A204.1 (cell line): ENCODE results near the gene SLC37A4.
"Not testable (repeated sequence)": the region's sequence is repeated elsewhere in the genome, so short reads cannot be mapped to it uniquely, and the experiment has no call there.

Source experiments
- FAIRE-seq: peaks from 2 replicates; lab custom pipeline; 2012; peaks lifted over from hg19 to GRCh38; lab: Jason Lieb, UNC

Gene SLC37A4

GRCh38 chr11:119017377-119017776, 13.3 kb downstream of the SLC37A4 start:
- not testable (repeated sequence) for FAIRE-seq

DNA sequence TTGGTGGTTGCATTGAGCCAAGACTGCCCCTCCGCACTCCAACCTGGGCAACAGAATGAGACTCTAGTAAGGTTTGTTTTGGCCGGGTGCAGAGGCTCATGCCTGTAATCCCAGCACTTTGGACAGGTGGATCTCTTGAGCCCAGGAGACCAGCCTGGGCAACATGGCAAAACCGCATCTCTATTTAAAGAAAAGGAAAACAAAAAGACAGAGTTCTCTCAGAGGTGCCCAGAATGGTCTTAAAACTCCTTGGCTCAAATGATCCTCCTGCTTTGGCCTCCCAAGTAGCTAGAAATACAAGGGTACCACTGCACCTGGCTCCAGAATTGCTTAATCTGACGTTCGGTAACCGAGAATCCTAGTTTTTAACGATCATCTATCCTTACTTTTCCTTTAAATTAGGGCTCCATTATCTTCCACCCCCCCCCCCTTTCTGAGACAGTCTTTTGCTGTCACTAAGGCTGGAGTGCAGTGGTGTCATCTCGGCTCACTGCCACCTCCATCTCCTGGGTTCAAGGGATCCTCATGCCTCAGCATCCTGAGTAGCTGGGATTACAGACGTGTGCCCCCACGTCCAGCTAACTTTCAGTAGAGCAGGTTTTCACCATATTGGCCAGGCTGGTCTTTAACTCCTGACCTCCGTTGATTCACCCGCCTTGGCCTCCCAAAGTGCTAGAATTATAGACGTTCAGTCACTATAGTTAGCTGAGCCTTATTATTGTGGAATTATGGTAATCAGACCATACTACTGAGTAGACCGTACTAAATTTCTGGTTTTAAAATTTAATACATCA, 14.3 kb downstream of the SLC37A4 start:
- FAIRE-seq: no peak

DNA sequence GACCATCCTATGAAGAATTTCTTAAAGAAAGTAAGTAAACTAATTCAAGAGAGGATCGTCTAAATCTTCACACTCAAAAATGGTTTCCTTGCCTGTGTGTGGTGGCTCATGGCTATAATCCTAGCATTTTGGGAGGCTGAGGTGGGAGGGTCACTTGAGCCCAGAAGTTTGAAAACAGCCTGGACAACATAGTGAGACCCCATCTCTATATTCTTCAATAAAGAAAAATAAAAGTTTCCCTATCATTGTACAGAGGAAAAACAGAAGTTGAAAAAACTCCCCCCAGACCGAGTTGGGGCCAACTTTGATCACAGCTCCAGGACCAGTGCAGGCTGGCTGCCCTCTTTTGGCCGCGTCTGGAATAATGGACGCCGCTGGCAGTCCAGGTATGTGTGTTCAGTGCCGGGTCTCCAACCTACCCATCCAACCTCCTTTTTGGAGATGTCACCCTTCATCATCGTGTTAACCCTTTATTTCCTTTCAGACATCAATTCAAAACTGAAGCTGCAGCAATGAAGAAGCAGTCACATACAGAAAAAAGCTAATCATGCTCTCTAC, 15.5 kb downstream of the SLC37A4 start:
- FAIRE-seq: no peak

- FAIRE-seq: no peak
Observed at GRCh38 chr11:119014209-119014924, 16.3 kb downstream of the SLC37A4 start.

- FAIRE-seq: no peak
Observed at GRCh38 chr11:119012629-119013170, 18.0 kb downstream of the SLC37A4 start.

- no peak for FAIRE-seq
Observed at GRCh38 chr11:119011476-119012053, 19.1 kb downstream of the SLC37A4 start.

DNA sequence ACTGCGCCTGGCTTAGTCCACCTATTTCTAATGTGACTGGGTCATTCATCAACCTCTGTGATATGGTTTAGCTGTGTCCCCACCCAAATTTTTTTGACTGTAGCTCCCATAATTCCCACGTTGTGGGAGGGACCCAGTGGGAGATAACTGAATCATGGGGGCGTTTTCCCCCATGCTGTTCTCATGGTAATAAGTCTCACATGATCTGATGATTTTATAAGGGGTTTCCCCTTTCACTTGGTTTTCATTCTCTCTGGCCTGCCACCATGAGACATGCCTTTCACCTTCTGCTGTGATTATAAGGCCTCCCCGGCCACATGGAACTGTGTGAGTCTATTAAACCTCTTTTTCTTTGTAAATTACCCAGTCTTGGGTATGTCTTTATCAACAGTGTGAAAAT, 24.0 kb downstream of the SLC37A4 start:
- FAIRE-seq: no peak

DNA sequence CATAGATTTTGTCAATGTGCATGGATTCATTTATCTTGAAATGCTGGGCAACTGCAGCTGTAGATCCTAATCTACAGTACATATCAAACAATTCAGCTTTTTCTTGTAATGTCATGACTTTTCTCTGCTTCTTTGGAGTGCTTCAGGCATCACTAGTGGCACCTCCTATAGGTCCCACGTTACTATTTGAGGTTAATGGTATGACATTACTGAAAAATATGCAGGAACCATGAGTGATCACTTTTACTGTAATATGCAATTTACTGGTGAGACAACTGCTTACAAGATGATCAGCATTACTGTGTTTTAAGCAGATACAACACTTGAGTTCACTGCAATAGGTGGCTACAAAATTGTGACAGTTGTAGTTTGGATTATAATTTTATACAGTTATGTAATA, 29.8 kb downstream of the SLC37A4 start:
- no peak for FAIRE-seq

GRCh38 chr11:118998822-118999221, 31.9 kb downstream of the SLC37A4 start:
- FAIRE-seq: no peak

- no peak for FAIRE-seq
Observed at GRCh38 chr11:118998388-118998717, 32.3 kb downstream of the SLC37A4 start.

DNA sequence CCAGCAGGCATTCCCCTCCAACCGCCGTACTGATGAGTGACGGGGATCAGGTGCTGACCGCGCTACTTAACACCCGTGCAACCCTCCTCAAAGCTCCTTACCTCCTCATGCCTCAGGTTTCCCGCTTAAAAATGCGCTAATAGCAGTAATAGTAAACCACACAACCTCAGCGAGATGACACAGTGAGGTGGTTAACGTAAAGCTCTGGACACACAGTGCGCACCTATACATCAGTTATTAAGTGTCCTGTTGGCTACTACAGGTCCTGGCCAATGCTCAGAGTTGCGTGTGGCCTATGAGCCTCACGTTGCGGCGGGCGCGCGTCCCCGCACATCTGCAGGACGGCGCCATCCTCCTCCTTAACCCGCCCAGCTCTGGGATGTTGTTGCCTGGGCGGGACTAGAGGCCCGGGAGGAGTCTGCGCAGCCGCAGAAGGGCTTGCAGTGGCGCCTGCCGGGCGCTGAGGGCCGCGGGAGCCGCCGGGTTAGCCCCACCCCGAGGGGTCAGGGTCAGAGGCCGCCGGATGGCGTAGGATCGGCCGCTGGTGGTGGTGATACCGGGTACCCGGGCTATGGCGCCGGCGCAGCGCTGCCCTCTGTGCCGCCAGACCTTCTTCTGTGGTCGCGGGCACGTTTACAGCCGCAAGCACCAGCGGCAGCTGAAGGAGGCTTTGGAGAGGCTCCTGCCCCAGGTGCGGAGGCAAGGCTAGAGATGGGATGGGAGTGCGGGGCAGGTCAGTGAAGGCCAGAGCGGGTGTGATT, 32.9 kb downstream of the SLC37A4 start, which contains the start of gene CENATAC:
Gene CENATAC, plus strand, starts transcription at position 512 of the 761 bp plus-strand sequence. Its CDS starts 60 bp downstream, at position 572.
- FAIRE-seq: peak; percentile 88

- FAIRE-seq: no peak
Observed at GRCh38 chr11:118996926-118997626, 33.6 kb downstream of the SLC37A4 start.

GRCh38 chr11:118991486-118992038, 39.1 kb downstream of the SLC37A4 start:
- FAIRE-seq: not testable (repeated sequence)

DNA sequence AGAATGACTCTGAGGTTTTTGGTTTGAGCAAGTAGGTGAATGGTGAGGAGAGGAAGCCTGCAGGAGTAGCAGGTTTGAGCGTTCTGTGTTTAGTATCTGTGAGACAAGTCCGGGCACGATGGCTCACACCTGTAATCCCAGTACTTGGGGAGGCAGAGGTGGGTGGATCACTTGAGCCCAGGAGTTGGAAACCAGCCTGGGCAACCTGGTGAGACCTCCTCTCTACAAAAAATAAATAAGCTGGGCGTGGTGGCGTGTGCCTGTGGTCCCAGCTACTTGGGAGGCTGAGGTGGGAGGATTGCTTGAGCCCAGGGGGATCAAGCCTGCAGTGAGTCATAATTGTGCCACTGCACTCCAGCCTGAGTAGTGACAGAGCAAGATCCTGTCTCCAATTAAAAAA, 42.4 kb downstream of the SLC37A4 start:
- FAIRE-seq: no peak

DNA sequence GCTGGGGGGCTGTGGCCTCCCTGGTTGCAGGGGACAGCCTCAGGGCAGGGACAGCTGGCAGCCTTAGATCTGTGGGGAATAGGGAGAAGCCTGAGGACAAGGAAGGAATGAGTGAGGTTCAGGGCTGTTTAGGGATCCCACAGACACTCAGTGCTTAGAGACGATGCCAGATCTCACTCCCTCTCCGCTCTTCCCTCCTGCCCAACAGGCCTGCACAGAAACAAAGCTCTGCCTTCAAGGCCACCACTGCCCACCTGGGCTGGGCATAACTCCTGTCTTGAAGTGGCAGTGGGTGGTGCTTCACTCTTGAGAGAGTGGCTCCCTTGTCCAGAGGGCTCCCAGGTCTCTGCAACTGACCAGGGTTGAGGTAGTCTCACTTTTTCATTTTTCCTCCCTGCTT, 45.9 kb downstream of the SLC37A4 start:
- no peak for FAIRE-seq

DNA sequence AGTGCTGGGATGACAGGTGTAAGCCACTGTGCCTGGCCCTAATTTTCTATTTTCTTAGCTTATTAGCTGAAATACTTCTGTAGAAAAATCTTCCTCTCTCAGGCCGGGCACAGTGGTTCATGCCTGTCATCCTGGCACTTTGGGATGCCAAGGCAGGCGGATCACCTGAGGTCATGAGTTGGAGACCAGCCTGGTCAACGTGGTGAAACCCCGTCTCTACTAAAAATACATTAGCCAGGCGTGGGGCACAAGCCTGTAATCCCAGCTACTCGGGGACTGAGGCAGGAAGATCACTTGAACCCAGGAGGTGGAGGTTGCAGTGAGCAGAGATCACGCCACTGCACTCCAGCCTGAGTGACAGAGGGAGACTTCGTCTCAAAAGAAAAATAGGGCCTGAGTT, 46.3 kb downstream of the SLC37A4 start:
- FAIRE-seq: not testable (repeated sequence)

DNA sequence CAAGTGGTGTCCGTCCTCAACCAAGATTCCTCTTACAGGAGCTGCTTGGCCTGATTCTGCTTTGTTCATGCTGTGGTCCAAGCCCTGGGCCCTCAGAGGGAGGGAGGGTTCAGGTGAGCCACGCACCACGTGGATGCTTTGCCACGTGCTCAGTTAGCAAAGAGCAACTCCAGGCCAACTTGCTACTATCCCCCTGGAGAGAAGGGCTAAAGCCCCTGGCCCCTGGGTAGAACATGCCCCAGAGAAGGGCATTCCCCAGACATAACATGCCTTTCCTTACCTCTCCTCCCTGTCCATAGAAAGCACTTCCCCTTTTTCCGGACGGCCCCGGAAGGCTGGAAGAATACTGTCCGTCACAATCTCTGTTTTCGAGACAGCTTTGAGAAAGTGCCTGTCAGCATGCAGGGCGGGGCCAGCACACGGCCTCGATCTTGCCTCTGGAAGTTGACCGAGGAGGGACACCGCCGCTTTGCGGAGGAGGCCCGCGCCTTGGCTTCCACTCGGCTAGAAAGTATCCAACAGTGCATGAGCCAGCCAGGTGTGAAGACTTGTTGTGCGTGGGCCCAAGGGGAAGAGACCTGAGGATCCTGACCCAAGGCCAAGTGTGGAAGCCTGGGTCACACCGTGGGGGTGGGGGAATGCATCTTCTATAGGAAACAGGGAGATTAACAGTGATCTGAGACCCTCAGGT, 50.3 kb downstream of the SLC37A4 start:
- FAIRE-seq: no peak

- no peak for FAIRE-seq
Observed at GRCh38 chr11:118979434-118979833, 51.2 kb downstream of the SLC37A4 start.

DNA sequence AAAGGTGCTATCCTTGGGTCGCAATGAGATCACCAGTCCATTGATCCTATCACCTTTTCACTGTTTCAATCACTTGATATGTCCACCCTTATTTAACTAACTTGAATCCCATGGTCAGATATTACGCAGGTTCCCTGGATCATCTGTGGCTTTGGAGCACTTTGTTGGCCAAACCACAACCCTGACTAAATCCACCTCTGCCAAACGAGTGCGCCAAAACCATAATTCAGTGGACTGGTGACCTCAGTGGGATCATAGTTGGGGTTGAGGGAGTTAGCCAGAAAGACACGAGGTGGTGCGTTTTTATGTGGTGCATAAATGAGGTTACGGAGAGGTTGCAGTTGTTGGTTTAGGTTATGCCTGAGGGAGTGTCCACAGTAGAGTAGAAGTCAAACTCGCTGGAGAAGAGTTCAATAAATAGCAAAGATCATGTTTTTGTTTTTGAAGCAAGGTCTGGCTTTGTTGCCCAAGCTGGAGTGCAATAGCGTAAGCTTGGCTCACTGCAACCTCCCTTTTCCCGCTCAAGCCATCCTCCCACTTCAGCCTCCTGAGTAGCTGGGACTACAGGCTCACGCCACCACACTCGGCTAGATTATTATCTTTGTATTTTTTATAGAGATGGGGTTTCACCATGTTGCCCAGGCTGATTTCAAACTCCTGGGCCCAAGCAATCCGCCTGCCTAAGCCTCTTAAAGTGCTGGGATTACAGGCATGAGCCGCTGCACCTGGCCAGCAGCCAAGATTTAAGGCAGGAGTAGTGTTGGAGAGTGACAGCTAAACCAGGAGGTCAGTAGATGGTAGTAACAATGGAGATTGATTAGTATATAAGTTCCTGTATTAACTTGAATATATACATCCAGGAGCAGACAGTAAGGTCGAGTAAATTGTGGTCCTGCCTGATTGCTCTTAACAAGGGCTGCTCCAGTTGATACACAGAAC, 54.6 kb downstream of the SLC37A4 start:
- no peak for FAIRE-seq
